Measurements from ENCODE around the gene LIPT2. TPM values are rescaled to one million over a fixed set of nuclear protein-coding genes. Genes with fewer than 3 reads are reported as not detected.

LIPT2 gene
- total RNA-seq, 1 experiment from 2014 or later, result 8.2 TPM

GRCh38 chr11:74462631-74463030 lies 30.9 kb downstream of the LIPT2 start:
- H4K8ac ChIP-seq (replicated peaks; ENCODE audit: insufficient read length, low read depth, low read length), result no peak overlapping the region
- H4K91ac ChIP-seq (ENCODE audit: insufficient read length, low read depth, low read length), result no peak overlapping the region
- no peak overlapping the region for H3K14ac ChIP-seq (ENCODE audit: insufficient read depth, low read length)
- H2AK5ac ChIP-seq (ENCODE audit: insufficient read length, low read length), result no peak overlapping the region
- H3K79me1 ChIP-seq (ENCODE audit: insufficient read depth, low read depth, low read length, poor library complexity, severe bottlenecking), result no peaks in the 10 kb centered on the region
- no peak overlapping the region for H3K4ac ChIP-seq (ENCODE audit: low read depth, low read length)
- DNase-seq, result no peak
- no peak overlapping the region for H2BK15ac ChIP-seq (ENCODE audit: low read depth, low read length)
- Mint-ChIP-seq H3K36me3 (ENCODE audit: insufficient read depth in 1 of 3, low read depth in 3 of 3) (no peaks in the 10 kb centered on the region; a peak in 2 of 7 replicates), H3K27ac (no peak overlapping the region), H3K9me3 (no peaks in the 10 kb centered on the region), H3K4me3 (no peak overlapping the region), H3K27me3 (ENCODE audit: low read depth) (peaks cover 16% of the 10 kb centered on the region), H3K4me1 (peaks cover 12 to 24% of the 10 kb centered on the region in 2 experiments)
- no CpG with 5 or more reads among the region's 5 CpGs for WGBS (ENCODE audit: extremely low coverage, insufficient read length, low lambda C conversion rate)
- H2AFZ ChIP-seq (ENCODE audit: low read length), result no peak overlapping the region
- no peak overlapping the region for H3K56ac ChIP-seq (ENCODE audit: insufficient read length, low read depth, low read length)
- no peak overlapping the region for H2BK120ac ChIP-seq (ENCODE audit: low read depth, low read length, poor library complexity, severe bottlenecking)
- 0 out of 2 replicates have a peak, but pooled peaks cover under 1% of the 10 kb centered on the region for H3K4me1 ChIP-seq (ENCODE audit: insufficient read depth, low read length)
- H4K20me1 ChIP-seq (ENCODE audit: control insufficient read depth, insufficient read depth, insufficient read length), result no peaks in the 10 kb centered on the region
- no peak overlapping the region for H3K4me2 ChIP-seq (ENCODE audit: insufficient read depth, insufficient read length, low read length)
- H3K9ac ChIP-seq (ENCODE audit: extremely low read depth, insufficient read length, low read length), result no peak overlapping the region
- H3K18ac ChIP-seq (ENCODE audit: insufficient read length, low read depth, low read length), result no peak overlapping the region
- H2BK12ac ChIP-seq (ENCODE audit: insufficient read length, low read depth, low read length), result no peak overlapping the region
- H3K27ac ChIP-seq (ENCODE audit: insufficient read length, low read depth, low read length), result no peak overlapping the region
- H3K9me3 ChIP-seq (ENCODE audit: control insufficient read depth, low read depth, low read length), result no peaks in the 10 kb centered on the region
- H2BK5ac ChIP-seq (ENCODE audit: insufficient read length, low read length), result no peak overlapping the region
- no peak overlapping the region for H3K23ac ChIP-seq (ENCODE audit: insufficient read length, low read depth, low read length)
- TF ChIP-seq CTCF (conservative IDR thresholded peaks at IDR 0.05), result no peak
- no peaks in the 10 kb centered on the region for H3K79me2 ChIP-seq (ENCODE audit: insufficient read depth, low read length)
- H4K5ac ChIP-seq (ENCODE audit: insufficient read length, low read depth, low read length), result no peak overlapping the region
- H3K23me2 ChIP-seq (ENCODE audit: insufficient read length, low read depth, low read length, poor library complexity, severe bottlenecking), result peaks cover 3% of the 10 kb centered on the region
- H2BK20ac ChIP-seq (ENCODE audit: low read depth, low read length, poor library complexity, severe bottlenecking), result no peak overlapping the region
- no peaks in the 10 kb centered on the region for H3K27me3 ChIP-seq (ENCODE audit: insufficient read depth, low read length)
- no peak overlapping the region for H3T11ph ChIP-seq (ENCODE audit: low read length)

Data from H9 (cell line).